Inflammatory macrophage treated with lipopolysaccharide for 4 hours (primary cell): ENCODE results near the gene ARNT2.
"Not testable (repeated sequence)": the region's sequence is repeated elsewhere in the genome, so short reads cannot be mapped to it uniquely, and the experiment has no call there.

ENCODE experiments used
- DNase-seq: peaks from one replicate; pipeline ENCODE4 v3.0.0-alpha.2; 2020

ARNT2 gene

DNA sequence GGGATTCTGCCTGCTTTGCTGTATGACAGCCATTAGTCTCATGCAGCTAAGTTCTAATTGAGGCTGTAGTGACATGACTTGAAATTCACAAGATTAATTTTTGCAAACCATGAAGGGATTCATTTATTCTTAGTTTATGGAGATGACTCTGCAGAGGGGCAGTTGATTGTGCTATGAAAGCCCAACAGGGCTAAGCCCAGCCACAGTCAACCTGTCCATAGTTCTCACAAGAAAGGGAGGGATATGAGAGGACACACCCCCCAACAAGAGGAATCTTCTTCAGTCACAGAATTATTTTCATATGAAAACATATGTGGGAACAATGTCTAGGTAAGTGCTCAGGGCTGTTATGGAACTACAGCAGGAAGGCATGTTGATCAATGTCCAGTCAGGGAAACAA lies 229.0 kb downstream of the ARNT2 start:
- DNase-seq = no peak

DNA sequence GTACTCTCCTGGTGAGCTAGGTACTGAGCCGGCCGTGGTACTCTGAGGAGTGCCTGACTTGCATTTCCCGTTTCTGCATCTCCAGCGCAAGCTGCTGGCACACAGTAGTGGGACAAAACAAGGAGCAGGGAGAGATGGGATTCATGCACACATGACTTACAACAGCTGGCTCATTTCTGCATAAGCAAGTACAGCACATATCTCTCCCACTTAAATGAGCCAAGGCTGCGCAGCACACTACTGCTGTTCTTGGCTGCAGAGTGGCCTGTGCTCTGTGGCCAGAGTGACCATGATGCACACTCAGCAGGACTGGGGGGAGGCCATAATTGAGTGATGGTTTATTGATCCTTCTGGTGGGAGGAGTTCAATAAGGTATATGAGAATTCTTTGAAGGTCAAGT lies 231.8 kb downstream of the ARNT2 start:
- DNase-seq = no peak

DNA sequence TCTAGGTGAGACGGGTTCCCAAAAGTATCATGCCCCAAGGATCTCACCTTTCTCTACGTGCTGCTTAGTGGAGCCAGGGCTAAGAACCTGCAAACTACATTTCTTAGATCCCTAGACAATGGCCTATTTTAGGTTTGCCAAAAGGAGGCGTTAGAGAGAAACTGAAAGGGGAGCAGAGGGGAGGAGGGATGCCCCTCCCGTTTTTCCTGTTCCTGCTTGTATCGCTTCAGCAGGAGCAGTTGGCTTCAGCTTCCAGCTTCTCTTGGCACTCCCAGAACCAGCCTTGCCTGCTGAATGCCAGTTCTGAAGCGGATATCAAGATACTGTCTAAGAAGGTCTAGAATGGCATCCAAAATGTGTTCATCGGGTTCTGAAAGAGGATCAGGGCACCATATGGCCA lies 232.5 kb downstream of the ARNT2 start:
- DNase-seq = no peak

DNA sequence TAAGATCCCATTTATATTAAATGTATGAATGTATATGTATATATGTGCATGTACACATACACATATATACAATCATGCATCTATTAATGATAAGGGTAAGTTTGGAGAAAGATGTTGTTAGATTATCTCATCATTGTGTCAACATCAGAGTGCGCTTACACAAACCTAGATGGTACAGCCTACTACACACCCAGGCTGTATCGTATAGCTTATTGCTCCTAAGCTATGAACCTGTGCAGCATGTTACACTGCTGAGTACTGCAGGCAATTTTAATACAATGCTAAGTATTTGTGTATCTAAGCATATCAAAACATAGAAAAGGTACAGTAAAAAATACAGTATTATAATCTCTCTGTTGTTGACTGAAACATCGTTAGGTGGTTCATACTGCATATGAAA lies 233.6 kb downstream of the ARNT2 start:
- no peak for DNase-seq

DNA sequence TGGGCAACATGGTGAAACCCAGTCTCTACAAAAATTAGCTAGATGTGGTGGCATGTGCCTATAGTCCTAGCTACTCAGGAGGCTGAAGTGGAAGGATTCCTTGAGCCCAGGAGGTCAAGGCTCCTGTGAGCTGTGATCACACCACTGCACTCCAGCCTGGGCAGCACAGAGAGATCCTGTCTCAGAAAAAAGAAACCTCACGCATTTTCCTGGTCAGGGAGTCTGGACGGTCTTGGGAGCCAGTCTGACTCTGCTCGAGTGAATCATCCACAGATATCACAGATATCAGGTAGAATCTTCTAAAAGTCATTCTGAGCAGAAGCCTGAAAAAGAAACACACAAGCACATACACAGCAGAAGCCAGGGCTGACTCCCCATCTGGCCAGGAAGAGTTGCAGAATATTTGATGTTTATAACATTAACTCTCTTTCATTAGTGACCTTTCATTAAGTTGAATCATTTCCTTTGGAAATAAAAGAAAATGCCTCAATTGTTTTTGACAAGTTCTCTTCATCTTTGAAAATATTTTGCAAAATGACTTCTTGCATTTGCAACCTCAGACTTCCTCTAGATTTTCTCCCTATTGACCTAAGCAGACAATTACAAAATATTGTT lies 234.5 kb downstream of the ARNT2 start:
- no peak for DNase-seq

DNA sequence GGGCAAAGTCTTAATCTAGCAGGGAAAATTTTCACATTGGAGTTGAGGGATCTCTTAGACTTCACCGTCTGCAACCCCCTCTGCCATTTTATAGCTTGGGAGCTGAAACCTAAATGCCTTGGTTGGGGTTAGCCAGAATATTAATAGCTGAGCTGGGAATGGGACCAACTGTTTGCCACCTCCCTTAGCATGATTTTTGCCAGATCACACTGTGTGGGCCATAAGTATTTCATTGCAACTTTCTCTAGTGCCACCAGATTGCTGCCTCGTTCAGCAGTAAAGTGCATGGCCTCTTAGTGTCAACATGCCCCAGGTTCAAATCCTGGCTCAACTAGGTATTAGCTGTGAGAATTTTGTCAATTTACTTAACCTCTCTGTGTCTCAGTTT lies 235.0 kb downstream of the ARNT2 start:
- no peak for DNase-seq

DNA sequence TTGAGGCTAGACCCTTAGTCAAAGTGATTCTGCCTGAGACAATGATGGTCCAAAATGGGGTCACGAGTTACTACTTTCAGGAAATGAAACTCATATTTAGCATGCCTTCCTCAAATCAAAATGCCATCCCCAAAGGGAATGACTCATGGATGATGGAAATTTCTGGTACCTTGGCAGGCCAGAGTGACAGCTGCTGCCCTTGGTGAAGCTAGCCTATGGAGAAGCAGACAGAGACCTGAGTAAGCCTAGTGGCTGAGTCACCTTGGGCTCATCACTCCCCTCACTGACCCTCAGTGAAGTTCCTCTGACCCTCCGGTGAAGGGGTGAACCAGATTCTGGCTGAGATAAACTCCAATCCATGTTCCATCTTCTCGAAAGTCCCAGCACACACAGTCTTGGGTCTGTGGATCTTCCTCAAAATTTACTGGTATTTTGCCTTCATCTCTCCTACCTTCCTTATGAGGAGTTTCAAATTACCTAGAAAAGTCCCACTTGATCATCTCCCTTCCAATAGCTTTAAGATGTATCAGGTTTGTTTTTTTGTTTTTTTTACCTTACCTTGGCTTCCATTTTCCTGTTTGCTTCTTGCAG lies 236.4 kb downstream of the ARNT2 start:
- DNase-seq = peak; percentile 22

DNA sequence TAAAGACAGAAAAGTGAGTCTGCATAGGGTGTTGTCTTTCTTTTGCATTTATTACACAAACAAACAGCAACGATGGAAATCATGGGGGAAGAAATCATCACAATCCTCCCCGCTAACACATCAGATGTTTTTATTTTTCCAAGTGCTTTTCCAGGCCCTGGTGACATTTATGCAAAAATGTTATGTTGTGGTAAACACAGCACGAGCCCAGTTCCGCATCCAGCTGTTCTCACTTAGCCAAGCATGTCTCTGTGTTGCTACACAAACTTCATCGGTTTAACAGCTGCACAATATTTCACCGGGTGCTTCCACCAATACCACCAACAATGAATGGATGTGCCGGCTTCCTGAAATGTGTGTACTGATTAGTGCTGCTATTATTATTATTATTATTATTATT lies 237.2 kb downstream of the ARNT2 start:
- DNase-seq = no peak

DNA sequence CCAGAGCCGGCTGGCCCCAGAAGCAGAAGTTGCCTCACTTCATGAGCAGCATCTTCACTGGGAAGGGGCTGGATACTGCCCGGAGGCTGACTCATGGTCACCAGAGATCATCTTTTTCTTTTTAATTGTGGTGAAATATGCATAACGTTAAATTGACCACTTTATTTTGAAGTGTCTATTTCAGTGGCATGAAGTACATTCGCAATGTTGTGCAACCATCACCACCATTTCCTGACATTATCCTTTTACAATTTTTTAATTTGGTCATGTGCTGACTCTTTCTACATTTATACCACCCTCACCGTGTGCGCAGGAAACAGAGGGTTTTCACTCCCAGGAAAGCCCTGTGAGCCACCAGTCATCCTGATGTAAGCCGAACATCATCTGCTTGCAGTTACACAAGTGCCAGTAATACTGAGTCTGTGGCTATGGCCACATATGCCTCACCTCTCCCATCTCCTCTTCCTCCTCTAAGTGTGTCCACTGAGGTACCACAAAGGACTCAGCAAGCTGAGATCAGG lies 239.3 kb downstream of the ARNT2 start:
- DNase-seq = peak; percentile 59

DNA sequence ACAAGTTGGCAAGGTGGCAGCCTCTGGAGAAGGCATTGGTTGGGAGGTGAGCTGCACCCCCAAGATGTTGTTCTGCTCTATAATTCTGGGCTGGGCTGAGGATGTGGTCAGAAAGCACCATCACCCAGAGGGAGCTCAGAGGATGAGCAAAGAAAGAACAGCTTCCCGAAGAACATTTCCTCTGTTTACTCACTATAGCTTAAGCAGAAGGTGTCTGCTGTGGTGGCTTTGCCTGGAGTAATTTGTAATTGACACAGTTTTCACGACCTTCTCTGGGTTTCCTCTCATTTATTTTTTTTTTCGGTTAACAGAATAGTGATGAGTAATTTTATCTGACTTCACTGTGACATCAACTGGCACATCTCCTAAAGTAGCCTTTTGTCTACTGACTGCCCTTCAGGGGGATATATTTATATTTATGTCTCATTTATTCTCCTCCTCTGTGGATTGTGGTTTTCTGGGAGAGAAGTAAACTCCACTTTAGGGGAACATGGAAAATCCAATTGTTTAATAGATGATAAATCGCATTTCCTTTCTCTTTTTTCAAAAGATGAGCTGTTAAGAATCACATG lies 241.4 kb downstream of the ARNT2 start:
- no peak for DNase-seq

DNA sequence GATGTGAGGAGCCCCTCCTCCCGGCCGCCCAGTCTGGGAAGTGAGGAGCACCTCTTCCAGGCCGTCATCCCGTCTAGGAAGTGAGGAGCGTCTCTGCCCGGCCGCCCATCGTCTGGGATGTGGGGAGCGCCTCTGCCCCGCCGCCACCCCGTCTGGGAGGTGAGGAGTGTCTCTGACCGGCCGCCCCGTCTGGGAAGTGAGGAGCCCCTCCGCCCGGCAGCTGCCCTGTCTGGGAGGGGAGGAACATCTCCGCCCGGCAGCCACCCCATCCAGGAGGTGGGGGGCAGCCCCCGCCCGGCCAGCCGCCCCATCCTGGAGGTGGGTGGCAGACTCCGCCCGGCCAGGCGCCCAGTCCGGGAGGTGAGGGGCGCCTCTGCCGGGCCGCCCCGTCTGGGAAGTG lies 243.2 kb downstream of the ARNT2 start:
- not testable (repeated sequence) for DNase-seq
